Activated CD8-positive, alpha-beta T cell treated with anti-CD3 and anti-CD28 coated beads for 36 hours (primary cell): ENCODE results near the gene THOC2. TPM values are rescaled to one million over a fixed set of nuclear protein-coding genes. Genes with fewer than 3 reads are reported as not detected.
"Not testable (repeated sequence)": the region's sequence is repeated elsewhere in the genome, so short reads cannot be mapped to it uniquely, and the experiment has no call there.

Experiments used
- ATAC-seq: fragments of 200-7000 bp; cut with Tn5 transposase; one replicate; pipeline ENCODE4 v1.10.0; 2021; ENCODE audit warnings: mild to moderate bottlenecking, moderate library complexity
- CTCF ChIA-PET: fragments of 350-600 bp; sonication (Branson Sonifier 250); formaldehyde crosslinking; loops from one replicate; lab custom pipeline; 2021; ENCODE audit warnings: antibody characterized with exemption; lab: Charles Lee
- POLR2A ChIA-PET: fragments of 350-600 bp; sonication (Branson Sonifier 250); formaldehyde crosslinking; loops from one replicate; lab custom pipeline; 2021; ENCODE audit warnings: antibody characterized with exemption; lab: Charles Lee
- DNase-seq: peaks from one replicate; pipeline ENCODE4 v3.0.0-alpha.2; 2020
- H3K27ac Mint-ChIP-seq: one replicate; pipeline ENCODE4 v1.8.0; 2021; ENCODE audit warnings: mild to moderate bottlenecking, mixed read lengths
- H3K27me3 Mint-ChIP-seq: one replicate; pipeline ENCODE4 v1.8.0; 2021; ENCODE audit warnings: mixed read lengths
- H3K36me3 Mint-ChIP-seq: one replicate; pipeline ENCODE4 v1.8.0; 2021; ENCODE audit warnings: low read depth, mixed read lengths
- H3K4me1 Mint-ChIP-seq: one replicate; pipeline ENCODE4 v1.8.0; 2021; ENCODE audit warnings: low read depth, mixed read lengths
- H3K4me3 Mint-ChIP-seq: one replicate; pipeline ENCODE4 v1.8.0; 2021; ENCODE audit warnings: mild to moderate bottlenecking, moderate library complexity, mixed read lengths
- H3K9me3 Mint-ChIP-seq: one replicate; pipeline ENCODE4 v1.8.0; 2021; ENCODE audit warnings: mixed read lengths
- CTCF ChIP-seq: fragments of 200-600 bp; IDR thresholded peaks from one replicate; pipeline ENCODE4 v1.8.0; 2022; ENCODE audit warnings: antibody characterized with exemption, mild to moderate bottlenecking
- intact Hi-C: fragments of 100-400 bp; cut with micrococcal nuclease; formaldehyde crosslinking; loops from one replicate; pipeline ENCODE4 v1.10.0; 2022
- total RNA-seq, 2 experiments: library from RNA; stranded (reverse); gene quantifications; one replicate each; pipeline ENCODE4 v1.2.3, GENCODE V29; 2021

Gene THOC2
- total RNA-seq, 2 experiments from 2014 or later, result 72.3 to 83.6 TPM

DNA sequence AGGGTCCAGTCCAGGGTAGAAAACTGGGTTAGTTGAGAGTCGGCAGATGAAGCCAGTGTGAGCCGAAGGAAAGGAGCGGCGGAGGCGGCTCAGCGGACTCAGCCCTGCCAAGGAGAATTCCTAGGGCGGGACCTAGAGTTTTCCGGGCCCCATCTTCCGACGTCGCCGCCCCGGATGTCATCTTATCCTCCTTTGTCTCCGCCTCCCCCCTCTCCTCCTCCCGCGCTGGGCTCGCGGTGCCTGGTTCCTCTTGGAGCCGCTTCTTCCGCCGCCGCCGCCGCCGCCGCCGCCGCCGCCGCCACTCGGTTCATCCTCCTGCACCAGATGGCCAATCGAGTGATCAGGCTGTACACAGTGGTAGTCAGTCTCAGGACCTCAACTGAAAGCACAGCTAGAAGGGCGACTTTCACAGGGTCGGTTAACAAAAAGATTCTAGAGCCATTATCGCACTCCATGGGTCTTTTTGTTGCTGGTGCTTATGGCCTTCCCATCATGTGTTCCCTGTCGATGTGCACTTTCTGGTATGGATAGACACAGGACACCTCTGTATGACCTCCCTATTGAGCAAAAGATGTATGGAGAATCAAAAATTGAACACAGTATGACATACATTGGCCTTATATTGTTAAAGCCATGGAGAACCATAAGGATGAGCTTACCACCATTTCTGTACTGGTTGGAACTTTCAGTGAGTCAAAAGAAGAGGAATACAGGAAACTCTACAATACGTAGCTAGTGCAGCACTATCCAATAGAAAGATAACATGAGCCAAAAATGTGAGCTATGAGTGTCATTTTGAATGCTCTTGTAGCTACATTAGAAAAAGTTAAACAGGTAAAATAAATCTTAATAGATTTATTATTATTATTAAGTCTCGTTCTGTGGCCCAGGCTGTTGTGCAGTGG, 32.4 kb upstream of the THOC2 start:
- ChIA-PET CTCF (no interaction called here), POLR2A (no interaction called here)
- H3K9me3 Mint-ChIP-seq, result no peaks in the 10 kb centered on the region
- H3K36me3 Mint-ChIP-seq, result no peaks in the 10 kb centered on the region
- H3K4me1 Mint-ChIP-seq, result peaks cover 6% of the 10 kb centered on the region
- ATAC-seq (peak; percentile 91), DNase-seq (peak; percentile 72)
- peak overlapping the region; percentile 70 for H3K4me3 Mint-ChIP-seq
- no peak for TF ChIP-seq CTCF
- peak overlapping the region; percentile 64 for H3K27ac Mint-ChIP-seq
- H3K27me3 Mint-ChIP-seq, result peaks cover 1% of the 10 kb centered on the region
- intact Hi-C loops, result no loop called here

GRCh38 chrX:123759849-123760248, 27.0 kb upstream of the THOC2 start:
- intact Hi-C loops, CTCF ChIA-PET, H3K9me3 Mint-ChIP-seq, H3K4me1 Mint-ChIP-seq, H3K36me3 Mint-ChIP-seq, H3K27me3 Mint-ChIP-seq, DNase-seq, H3K4me3 Mint-ChIP-seq, ATAC-seq, H3K27ac Mint-ChIP-seq, POLR2A ChIA-PET: not testable (repeated sequence)

- intact Hi-C loops, POLR2A ChIA-PET, DNase-seq, CTCF ChIA-PET, ATAC-seq, H3K27ac Mint-ChIP-seq, H3K9me3 Mint-ChIP-seq, H3K4me1 Mint-ChIP-seq, H3K4me3 Mint-ChIP-seq, H3K27me3 Mint-ChIP-seq, H3K36me3 Mint-ChIP-seq: not testable (repeated sequence)
Measured at GRCh38 chrX:123757794-123758193, 24.9 kb upstream of the THOC2 start.

DNA sequence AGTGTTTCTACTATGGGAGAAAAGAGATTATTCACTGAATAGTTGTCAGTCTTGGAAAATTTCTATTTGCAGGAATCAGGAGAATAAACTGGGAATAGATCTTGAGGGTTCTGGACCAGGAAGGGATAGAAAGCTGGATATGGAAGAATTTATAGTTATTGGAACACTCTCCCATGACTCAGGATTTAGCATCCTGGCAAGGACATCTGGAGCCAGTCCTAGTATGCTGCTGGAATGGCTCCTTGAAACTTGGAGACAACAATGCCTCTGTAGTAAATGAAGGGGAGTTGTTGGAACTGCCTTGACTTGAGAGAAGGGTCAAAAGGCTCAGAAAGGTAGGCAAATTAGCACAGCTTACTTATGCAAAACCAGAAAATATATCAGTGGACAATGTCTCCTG, 23.5 kb upstream of the THOC2 start:
- Mint-ChIP-seq H3K27ac (no peak overlapping the region), H3K4me1 (no peaks in the 10 kb centered on the region), H3K4me3 (no peak overlapping the region), H3K27me3 (no peaks in the 10 kb centered on the region), H3K9me3 (peaks cover 4% of the 10 kb centered on the region), H3K36me3 (no peaks in the 10 kb centered on the region)
- DNase-seq (no peak), ATAC-seq (no peak)
- TF ChIP-seq CTCF, result no peak
- CTCF ChIA-PET, result interaction anchor here (1.5 kb wide), 1 partner anchor 21 kb away, joined by 3 read pairs; no protein-coding TSS in a partner anchor
- POLR2A ChIA-PET, result no interaction called here
- intact Hi-C loops, result no loop called here

DNA sequence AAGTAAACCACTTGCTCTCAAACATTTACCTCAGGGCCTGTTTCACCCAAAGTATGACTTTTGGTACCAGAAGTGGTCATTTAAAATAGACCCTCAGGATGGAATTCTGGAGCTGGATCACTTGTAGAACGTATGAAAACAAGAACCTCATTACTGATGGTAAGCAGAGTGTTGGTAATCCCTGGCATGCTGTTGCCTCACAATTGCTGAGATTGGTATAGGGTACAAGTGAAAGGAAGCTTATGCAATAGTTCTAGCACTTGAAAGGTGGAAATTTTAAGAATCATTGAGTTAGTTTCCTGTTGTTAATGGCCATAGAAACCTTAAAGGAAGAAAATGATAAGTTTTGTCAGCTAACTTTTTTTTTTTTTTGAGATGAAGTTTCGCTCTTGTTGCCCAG, 22.3 kb upstream of the THOC2 start:
- H3K4me1 Mint-ChIP-seq, result no peaks in the 10 kb centered on the region
- ATAC-seq (no peak), DNase-seq (no peak)
- POLR2A ChIA-PET, result no interaction called here
- H3K9me3 Mint-ChIP-seq, result peaks cover 4% of the 10 kb centered on the region
- no peak overlapping the region for H3K4me3 Mint-ChIP-seq
- CTCF ChIA-PET, result interaction anchor here (1.5 kb wide), 1 partner anchor 23 kb away, joined by 3 read pairs; no protein-coding TSS in a partner anchor
- no peak for TF ChIP-seq CTCF
- no peaks in the 10 kb centered on the region for H3K27me3 Mint-ChIP-seq
- intact Hi-C loops, result no loop called here
- no peak overlapping the region for H3K27ac Mint-ChIP-seq
- no peaks in the 10 kb centered on the region for H3K36me3 Mint-ChIP-seq

DNA sequence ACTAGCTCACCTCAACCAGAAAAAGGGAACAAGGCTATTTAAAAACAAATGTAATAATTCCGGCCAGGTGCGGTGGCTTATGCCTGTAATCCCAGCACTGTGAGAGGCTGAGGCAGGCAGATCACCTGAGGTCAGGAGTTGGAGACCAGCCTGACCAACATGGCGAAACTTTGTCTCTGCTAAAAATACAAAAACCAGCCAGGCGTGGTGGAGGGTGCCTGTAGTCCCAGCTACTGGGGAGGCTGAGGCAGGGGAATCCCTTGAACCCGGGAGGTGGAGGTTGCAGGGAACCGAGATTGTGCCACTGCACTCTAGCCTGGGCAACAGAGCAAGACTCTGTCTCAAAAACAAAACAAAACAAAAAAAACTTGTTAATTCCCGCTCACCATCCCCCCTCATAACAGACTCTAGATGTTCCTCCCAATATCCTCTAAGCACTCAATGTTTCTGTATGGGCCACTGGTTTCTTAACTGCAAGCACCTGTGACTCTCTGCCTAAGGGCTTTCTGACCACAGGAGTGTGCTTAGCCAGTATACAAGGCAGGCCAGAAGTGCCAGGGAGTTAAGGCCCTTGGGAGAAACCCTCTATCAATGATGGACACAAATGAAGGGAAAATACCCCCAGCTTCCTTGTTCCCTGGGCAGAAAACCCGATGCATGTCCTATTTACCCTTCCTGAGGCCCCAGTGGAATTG, 21.0 kb upstream of the THOC2 start:
- Mint-ChIP-seq H3K9me3 (peaks cover 4% of the 10 kb centered on the region), H3K36me3 (no peaks in the 10 kb centered on the region), H3K4me3 (no peak overlapping the region), H3K4me1 (no peaks in the 10 kb centered on the region), H3K27me3 (no peaks in the 10 kb centered on the region), H3K27ac (no peak overlapping the region)
- intact Hi-C loops, result no loop called here
- ATAC-seq (no peak), DNase-seq (no peak)
- POLR2A ChIA-PET, result no interaction called here
- no peak for TF ChIP-seq CTCF
- CTCF ChIA-PET, result no interaction called here
